HG03469 (cell line): Measurements from ENCODE around the gene SMIM44.
"Not testable (repeated sequence)": the region's sequence is repeated elsewhere in the genome, so short reads cannot be mapped to it uniquely, and the experiment has no call there.

Experiments
- ATAC-seq: cut with Tn5 transposase; IDR thresholded peaks from one replicate; pipeline ENCODE4 v1.9.1; 2021; ENCODE audit warnings: mild to moderate bottlenecking, moderate library complexity, moderate number of reproducible peaks; ENCODE audit not compliant: unreplicated experiment

SMIM44 gene

GRCh38 chr19:3483226-3483628, at the start of gene SMIM44:
TSS of gene SMIM44 (minus strand) at chr19:3483441. CDS start at chr19:3483403, 38 bp downstream.
- no peak for ATAC-seq

DNA sequence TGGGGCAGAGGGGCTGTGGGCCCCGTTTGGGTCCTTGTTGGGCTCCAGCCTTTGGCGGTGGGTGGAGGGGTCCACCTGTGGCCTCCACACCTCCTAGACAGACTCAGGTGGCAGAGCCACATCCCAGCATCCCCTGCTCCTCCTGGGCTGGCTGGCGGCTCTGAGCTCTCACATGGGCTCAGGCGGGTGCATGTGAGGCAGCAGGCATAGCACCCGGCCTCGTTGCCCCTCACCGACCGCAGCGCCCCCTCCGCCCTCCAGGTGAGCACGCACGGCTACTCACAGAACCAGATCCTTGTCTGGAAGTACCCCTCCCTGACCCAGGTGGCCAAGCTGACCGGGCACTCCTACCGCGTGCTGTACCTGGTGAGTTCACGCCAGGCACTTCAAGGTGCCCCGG, 49.8 kb upstream of the SMIM44 start:
- ATAC-seq = no peak

- no peak for ATAC-seq
Measured at GRCh38 chr19:3532154-3532786, 49.0 kb upstream of the SMIM44 start.

DNA sequence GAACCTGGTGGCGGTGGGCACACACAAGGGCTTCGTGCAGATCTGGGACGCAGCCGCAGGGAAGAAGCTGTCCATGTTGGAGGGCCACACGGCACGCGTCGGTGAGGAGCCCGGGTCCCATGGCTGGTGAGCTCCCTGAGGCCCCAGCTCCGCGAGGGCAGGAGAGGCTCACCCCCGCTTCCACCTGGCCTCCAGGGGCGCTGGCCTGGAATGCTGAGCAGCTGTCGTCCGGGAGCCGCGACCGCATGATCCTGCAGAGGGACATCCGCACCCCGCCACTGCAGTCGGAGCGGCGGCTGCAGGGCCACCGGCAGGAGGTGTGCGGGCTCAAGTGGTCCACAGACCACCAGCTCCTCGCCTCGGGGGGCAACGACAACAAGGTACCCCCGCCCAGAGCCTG, 48.5 kb upstream of the SMIM44 start:
- no peak for ATAC-seq

DNA sequence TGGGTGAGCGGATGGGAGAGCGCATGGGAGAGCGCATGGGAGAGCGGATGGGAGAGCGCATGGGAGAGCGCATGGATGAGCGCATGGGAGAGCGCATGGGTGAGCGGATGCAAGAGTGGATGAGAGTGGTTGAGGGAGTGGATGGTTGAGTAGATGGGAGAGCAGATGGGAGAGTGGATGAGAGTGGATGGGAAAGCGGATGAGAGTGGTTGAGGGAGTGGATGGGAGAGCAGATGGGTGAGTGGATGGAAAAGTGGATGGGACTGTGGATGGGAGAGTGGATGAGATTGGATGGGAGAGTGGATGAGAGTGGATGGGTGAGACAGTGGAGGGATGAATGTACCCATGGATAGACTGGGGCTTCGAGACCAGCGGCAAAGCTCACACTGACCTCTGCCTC, 47.1 kb upstream of the SMIM44 start:
- no peak for ATAC-seq

DNA sequence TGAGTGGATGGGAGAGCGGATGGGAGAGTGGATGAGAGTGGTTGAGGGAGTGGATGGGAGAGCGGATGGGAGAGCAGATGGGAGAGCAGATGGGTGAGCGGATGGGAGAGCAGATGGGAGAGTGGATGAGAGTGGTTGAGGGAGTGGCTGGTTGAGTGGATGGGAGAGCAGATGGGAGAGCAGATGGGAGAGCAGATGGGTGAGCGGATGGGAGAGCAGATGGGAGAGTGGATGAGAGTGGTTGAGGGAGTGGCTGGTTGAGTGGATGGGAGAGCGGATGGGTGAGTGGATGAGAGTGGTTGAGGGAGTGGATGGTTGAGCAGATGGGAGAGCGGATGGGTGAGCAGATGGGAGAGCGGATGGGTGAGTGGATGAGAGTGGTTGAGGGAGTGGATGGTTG, 46.1 kb upstream of the SMIM44 start:
- ATAC-seq = not testable (repeated sequence)

- ATAC-seq = no peak
Measured at GRCh38 chr19:3528539-3529211, 45.4 kb upstream of the SMIM44 start.

- ATAC-seq = no peak
Measured at GRCh38 chr19:3528080-3528479, 44.8 kb upstream of the SMIM44 start.

- ATAC-seq = no peak
Measured at GRCh38 chr19:3527238-3527910, 44.1 kb upstream of the SMIM44 start.

GRCh38 chr19:3526507-3527237, 43.4 kb upstream of the SMIM44 start:
- ATAC-seq = no peak

- no peak for ATAC-seq
Measured at GRCh38 chr19:3524904-3525451, 41.7 kb upstream of the SMIM44 start.

DNA sequence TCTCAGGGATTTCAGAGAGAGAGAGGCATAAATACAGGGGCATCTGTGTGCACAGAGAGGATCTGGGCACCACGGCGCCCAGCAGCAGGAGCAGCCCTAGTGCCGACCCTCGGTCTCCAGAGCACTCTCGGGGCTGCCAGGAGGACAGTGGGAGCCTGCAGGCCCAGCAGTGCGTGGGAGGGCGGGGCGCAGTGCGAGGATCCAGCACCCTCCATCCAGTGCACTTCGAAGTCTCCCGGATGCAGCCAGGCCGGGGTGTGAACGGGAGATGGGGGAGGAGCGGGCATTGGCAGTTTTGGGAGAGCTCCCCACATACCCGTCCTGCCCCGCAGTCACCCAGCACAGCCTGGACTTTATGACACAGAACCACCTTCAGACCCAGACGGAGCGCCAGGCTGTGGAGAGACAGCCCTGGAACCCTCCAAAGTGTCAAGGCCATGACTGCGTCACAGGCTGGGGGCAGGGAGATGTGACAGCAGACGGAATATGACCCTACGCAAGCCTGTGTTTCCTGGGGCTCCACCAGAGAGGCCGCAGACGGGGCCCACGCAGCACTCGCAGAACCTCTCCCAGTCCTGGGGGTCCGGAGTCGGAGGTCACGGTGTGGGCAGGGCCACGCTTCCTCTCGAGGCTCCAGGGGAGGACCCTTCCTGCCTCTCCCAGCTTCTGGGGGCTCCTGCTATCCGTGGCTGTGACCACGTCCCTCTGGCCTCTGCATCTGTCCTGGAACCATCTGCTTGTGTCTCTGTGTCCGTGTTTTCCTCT, 41.0 kb upstream of the SMIM44 start:
- ATAC-seq = no peak

DNA sequence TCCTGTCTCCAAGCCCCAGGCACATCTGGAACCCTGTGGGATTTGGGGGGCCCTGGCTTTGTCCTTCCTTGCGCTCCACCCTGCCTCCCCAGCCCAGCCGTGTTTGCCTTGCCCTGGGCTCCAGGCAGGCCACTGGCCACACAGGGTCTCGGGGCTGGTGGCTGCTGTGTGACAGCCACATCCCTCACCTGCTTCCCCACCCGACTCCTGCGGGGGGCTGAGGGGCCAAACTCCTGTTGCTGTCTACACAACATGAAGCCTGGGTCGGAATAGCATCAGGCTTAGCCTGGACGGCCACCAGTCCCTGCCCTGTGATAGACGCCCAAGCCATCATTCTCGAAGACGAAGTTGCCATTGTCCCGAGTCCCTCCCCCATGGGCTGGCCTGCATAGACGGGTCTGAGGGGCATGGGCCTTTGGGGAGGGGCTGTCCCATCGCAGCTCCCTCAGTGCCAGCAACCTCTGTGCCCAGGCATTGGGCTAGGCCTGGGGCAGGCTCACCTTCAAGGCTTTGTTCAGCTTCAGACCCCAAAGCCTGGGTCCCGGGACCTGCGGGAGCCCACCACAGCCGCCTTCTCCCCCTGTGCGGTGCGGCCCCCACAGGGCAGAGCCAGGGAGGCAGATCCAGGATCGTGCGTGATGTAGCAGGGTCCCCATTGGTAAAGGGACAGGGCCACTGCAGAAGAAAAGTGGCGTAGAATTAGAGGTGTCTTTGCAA, 40.3 kb upstream of the SMIM44 start:
- no peak for ATAC-seq

GRCh38 chr19:3522421-3523360, 39.5 kb upstream of the SMIM44 start:
- ATAC-seq = no peak

- ATAC-seq = no peak
Measured at GRCh38 chr19:3521104-3521445, 37.8 kb upstream of the SMIM44 start.

GRCh38 chr19:3520166-3521103, 37.2 kb upstream of the SMIM44 start:
- no peak for ATAC-seq

- ATAC-seq = no peak
Measured at GRCh38 chr19:3519126-3519525, 35.9 kb upstream of the SMIM44 start.

DNA sequence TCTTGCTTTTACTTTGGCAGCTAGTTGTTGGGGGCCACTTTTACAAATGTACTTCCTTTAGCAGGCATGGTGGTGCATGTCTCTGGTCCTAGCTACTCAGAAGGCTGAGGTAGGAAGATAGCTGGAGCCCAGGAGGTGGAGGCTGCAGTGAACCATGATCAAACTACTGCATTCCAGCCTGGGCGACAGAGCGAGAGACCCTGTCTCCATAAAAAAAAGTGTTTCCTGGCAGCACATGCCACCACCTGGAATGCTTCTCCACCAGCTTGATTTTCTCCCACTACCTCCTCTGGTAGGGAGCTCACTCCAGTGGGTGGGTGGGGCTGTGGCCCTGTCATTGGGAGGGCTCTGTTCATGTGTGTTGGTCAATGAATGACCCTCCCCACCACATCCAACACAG, 35.4 kb upstream of the SMIM44 start:
- ATAC-seq = no peak
